Gastrocnemius medialis (tissue), 4 donors: ENCODE results near the gene UGP2. TPM values are rescaled to one million over a fixed set of nuclear protein-coding genes. Genes with fewer than 3 reads are reported as not detected.
A peak's percentile ranks its signal among the peaks of the same experiment; 100 is the strongest.

Experiments
- ATAC-seq, 2 donors: fragments of 150-250 bp; one replicate each; pipeline ENCODE4 v1.9.1; 2016
- DNase-seq, 2 donors: peaks; one replicate each; pipeline ENCODE4 v3.0.0-alpha.2; 2019
- H3K27ac ChIP-seq, 4 donors: fragments of 200-600 bp; sonication (generic); 1 replicate in 1 of 4; 2 replicates in 3 of 4; pipeline ENCODE4 v1.5.1; 2016 to 2018; ENCODE audit warnings: mild to moderate bottlenecking in 2 of 4, moderate library complexity in 1 of 4
- H3K27me3 ChIP-seq, 3 donors: fragments of 200-600 bp; sonication (generic) in 2 of 3; 1 replicate in 1 of 3; 2 replicates in 2 of 3; pipeline versions ENCODE4 v1.5.1 to v1.6.0; 2016 to 2019; ENCODE audit warnings: mild to moderate bottlenecking in 1 of 3, moderate library complexity in 1 of 3
- H3K36me3 ChIP-seq, 2 donors: fragments of 200-600 bp; sonication (generic) in 1 of 2; one replicate each; pipeline ENCODE4 v1.5.1; 2017 to 2018
- H3K4me1 ChIP-seq, 2 donors: fragments of 200-600 bp; sonication (generic) in 1 of 2; one replicate each; pipeline ENCODE4 v1.5.1; 2016 to 2017; ENCODE audit warnings: mild to moderate bottlenecking in 2 of 2
- H3K4me3 ChIP-seq, 4 donors: fragments of 200-600 bp; sonication (generic) in 3 of 4; 1 replicate in 1 of 4; 2 replicates in 3 of 4; pipeline ENCODE4 v1.5.1; 2016 to 2019; ENCODE audit warnings: mild to moderate bottlenecking in 2 of 4
- H3K9me3 ChIP-seq, 3 donors: fragments of 200-600 bp; sonication (generic) in 2 of 3; 1 replicate in 1 of 3; 2 replicates in 2 of 3; pipeline ENCODE4 v1.5.1; 2016 to 2019
- POLR2A ChIP-seq, 2 donors: fragments of 450-650 bp; IDR thresholded peaks; one replicate each; pipeline ENCODE4 v1.6.1; 2017; ENCODE audit warnings: antibody characterized with exemption in 2 of 2, mild to moderate bottlenecking in 2 of 2, moderate library complexity in 2 of 2
- in situ Hi-C, 4 donors: fragments of 200-750 bp; cut with MboI; loops; one replicate each; pipeline versions ENCODE4 v1.15.0 to v1.8.0; 2017; ENCODE audit warnings: low sequenced_read_pairs in 4 of 4
- intact Hi-C: fragments of 100-400 bp; cut with DNase I; formaldehyde crosslinking; loops from one replicate; pipeline ENCODE4 v1.15.1; 2023; ENCODE audit warnings: low total_unique reads
- total RNA-seq, 4 donors: library from RNA; depleted of rRNA; stranded (reverse); fragments of >200 nt; gene quantifications; one replicate each; pipeline versions ENCODE4 v1.1.0 to v1.2.3, GENCODE V29; 2016
- TF ChIP-seq, protein P1 (sequence below), 5 experiments: fragments of 450-650 bp in 3 of 5; fragments of 200-600 bp in 2 of 5; sonication (generic) in 2 of 5; IDR thresholded peaks in 4 of 5; conservative IDR thresholded peaks in 1 of 5; 1 replicate in 4 of 5; 2 replicates in 1 of 5; pipeline ENCODE4 v1.5.1; 2016 to 2019; ENCODE audit warnings: antibody characterized with exemption in 5 of 5, mild to moderate bottlenecking in 3 of 5, moderate library complexity in 3 of 5

Gene UGP2
- total RNA-seq, 4 donors from 2014 or later = 398 to 784 (median 580) TPM

DNA sequence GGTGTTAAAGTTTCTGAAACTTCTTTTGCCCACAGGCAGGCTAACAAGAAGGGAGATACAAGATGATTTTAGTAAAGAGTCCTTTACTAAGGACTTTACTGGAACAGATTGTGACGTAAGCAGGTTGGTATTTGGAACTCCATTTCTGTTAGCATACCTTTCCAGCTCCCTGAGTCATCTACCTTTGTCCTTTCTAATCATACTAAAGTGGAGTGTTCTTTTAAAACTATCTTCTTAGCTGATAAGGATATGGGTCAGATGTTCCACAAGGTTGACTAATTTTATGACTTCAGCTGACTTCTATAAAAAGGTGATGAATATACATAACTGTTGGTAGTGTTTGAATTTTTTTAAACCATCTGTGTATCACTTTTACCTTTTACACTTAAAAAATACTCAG is 21.1 kb downstream of the UGP2 start:
- H3K4me1 ChIP-seq = peaks cover 52 to 67% of the 10 kb centered on the region in 2 donors
- in situ Hi-C loops = loop anchor here in 2 of 4 donors (10.0 to 25.0 kb wide), 2 partner anchors 168 to 176 kb away; no protein-coding TSS in a partner anchor
- H3K36me3 ChIP-seq = peaks cover 0 to 40% of the 10 kb centered on the region in 2 donors

DNA sequence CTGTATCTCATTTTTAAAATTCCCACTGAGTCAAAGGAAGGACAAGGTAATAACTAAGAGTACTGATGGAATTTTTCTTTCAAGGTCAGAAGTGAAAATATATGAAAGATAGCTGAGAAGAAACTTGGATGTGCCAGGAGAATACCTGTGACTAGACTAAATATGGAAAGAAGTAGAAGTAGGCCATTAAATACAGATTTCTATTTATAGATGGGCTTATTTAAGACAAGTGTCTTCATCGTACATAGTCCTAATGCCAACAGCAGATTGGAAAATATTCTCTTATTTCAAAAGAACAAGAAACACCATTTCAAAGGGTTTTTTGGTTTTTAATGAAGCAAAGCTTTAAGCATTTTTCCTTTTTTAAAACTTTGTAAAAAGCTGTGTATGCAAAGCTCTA is 22.0 kb downstream of the UGP2 start:
- Histone ChIP-seq H3K9me3 (no peaks in the 10 kb centered on the region), H3K4me3 (no peak overlapping the region), H3K27ac (peak overlapping the region; percentile 78 to 97 (median 82)), H3K36me3 (peaks cover 0 to 31% of the 10 kb centered on the region in 2 donors), H3K4me1 (peaks cover 52 to 70% of the 10 kb centered on the region in 2 donors), H3K27me3 (no peaks in the 10 kb centered on the region)
- TF ChIP-seq POLR2A (IDR thresholded peaks at IDR 0.05) = no peak
- TF ChIP-seq, protein P1, sequence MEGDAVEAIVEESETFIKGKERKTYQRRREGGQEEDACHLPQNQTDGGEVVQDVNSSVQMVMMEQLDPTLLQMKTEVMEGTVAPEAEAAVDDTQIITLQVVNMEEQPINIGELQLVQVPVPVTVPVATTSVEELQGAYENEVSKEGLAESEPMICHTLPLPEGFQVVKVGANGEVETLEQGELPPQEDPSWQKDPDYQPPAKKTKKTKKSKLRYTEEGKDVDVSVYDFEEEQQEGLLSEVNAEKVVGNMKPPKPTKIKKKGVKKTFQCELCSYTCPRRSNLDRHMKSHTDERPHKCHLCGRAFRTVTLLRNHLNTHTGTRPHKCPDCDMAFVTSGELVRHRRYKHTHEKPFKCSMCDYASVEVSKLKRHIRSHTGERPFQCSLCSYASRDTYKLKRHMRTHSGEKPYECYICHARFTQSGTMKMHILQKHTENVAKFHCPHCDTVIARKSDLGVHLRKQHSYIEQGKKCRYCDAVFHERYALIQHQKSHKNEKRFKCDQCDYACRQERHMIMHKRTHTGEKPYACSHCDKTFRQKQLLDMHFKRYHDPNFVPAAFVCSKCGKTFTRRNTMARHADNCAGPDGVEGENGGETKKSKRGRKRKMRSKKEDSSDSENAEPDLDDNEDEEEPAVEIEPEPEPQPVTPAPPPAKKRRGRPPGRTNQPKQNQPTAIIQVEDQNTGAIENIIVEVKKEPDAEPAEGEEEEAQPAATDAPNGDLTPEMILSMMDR (IDR thresholded peaks at IDR 0.05 in 4 of 5, conservative IDR thresholded peaks at IDR 0.05 in 1 of 5) = no peak
- intact Hi-C loops (loop anchor here (5.0 kb wide), 1 partner anchor 166 kb away; no protein-coding TSS in a partner anchor), in situ Hi-C loops (loop anchor here in 2 of 4 donors (10.0 to 25.0 kb wide), 2 partner anchors 169 to 176 kb away; no protein-coding TSS in a partner anchor)
- peak; percentile 78 to 81 for ATAC-seq
- no peak for DNase-seq

More for the DNA sequence above, 21.1 kb downstream of the UGP2 start:
- H3K27me3 ChIP-seq = no peaks in the 10 kb centered on the region
- no peak overlapping the region for H3K4me3 ChIP-seq
- H3K9me3 ChIP-seq = no peaks in the 10 kb centered on the region
- TF ChIP-seq, protein P1 (IDR thresholded peaks at IDR 0.05 in 4 of 5, conservative IDR thresholded peaks at IDR 0.05 in 1 of 5) = no peak
- no peak for TF ChIP-seq POLR2A (IDR thresholded peaks at IDR 0.05)
- DNase-seq (no peak), ATAC-seq (peak; percentile 39 to 69)
- intact Hi-C loops = loop anchor here (5.0 kb wide), 1 partner anchor 166 kb away; no protein-coding TSS in a partner anchor
- peak overlapping the region; percentile 78 to 97 (median 82) for H3K27ac ChIP-seq

DNA sequence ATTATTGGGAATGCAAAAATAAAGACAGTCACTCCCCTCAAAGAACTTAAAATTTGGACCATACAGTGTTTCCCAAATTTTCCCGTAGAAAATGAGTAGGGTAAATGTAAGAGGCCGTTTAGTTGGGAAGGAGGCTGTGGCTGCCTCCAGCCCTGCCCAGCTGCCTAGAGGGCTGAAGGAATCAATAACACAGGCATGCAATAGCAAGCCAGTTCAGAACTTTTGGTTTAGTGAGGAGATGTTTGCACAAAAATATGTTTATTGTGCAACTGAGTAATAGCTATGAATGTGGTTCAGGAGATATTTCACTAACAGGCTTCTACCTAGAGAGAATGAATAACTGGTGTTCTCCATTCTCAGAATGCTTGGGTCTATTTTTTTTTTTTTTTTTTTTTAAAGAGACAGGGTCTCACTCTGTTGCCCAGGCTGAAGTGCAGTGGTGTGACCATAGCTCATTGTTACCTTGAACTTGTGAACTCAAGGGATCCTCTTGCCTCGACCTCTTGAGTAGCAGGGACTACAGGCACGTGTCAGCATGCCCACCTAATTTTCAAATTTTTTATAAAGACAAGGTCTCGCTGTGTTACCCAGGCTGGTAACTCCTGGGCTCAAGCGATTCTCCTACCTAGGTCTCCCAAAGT is 23.6 kb downstream of the UGP2 start:
- peaks cover 0 to 16% of the 10 kb centered on the region in 2 donors for H3K36me3 ChIP-seq
- H3K4me1 ChIP-seq = peaks cover 57 to 75% of the 10 kb centered on the region in 2 donors
- TF ChIP-seq POLR2A (IDR thresholded peaks at IDR 0.05) = no peak
- TF ChIP-seq, protein P1 (IDR thresholded peaks at IDR 0.05 in 4 of 5, conservative IDR thresholded peaks at IDR 0.05 in 1 of 5) = no peak
- intact Hi-C loops = no loop called here
- ATAC-seq (no peak), DNase-seq (no peak)
- H3K27ac ChIP-seq = peak overlapping the region; percentile 78 to 97 (median 82)
- in situ Hi-C loops = loop anchor here in 2 of 4 donors (10.0 to 25.0 kb wide), 2 partner anchors 170 to 178 kb away; no protein-coding TSS in a partner anchor
- no peak overlapping the region for H3K4me3 ChIP-seq
- no peaks in the 10 kb centered on the region for H3K9me3 ChIP-seq
- H3K27me3 ChIP-seq = no peaks in the 10 kb centered on the region

DNA sequence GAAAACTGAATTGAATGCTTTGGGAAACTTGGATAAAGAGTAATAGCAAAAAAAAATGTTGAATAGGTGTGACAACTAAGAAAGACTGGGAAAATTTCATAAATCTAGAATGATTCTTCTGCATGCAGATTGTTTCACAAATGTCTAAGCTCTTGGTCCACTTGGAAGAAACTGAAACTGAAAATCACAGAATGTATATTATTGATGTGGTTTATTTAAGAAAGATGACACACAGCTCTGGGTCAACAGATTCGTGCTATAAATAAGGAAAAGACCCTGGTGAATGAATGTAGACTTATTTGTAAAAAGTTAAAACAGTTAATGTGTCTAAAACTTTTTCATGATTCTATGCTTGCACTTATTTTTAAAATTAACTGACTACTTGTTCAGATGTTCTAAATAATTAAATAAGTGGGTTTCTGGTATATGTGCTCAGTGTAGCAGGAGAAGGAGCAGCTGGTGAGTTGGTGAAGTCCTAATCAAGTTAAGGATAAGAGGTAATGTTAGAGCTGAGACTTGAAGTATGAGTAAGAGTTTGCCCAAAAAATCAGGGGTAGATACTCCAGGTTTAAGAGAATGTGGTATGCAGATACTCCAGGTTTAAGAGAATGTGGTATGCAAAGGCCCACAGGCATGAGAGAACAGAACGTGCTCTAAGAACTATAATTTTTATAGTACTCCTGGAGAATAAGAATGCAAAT is 24.5 kb downstream of the UGP2 start:
- H3K4me1 ChIP-seq = peaks cover 64 to 76% of the 10 kb centered on the region in 2 donors

More for the DNA sequence above, 24.5 kb downstream of the UGP2 start:
- no peak for TF ChIP-seq POLR2A (IDR thresholded peaks at IDR 0.05)
- TF ChIP-seq, protein P1 (IDR thresholded peaks at IDR 0.05 in 4 of 5, conservative IDR thresholded peaks at IDR 0.05 in 1 of 5) = no peak
- Histone ChIP-seq H3K4me3 (no peak overlapping the region), H3K9me3 (no peaks in the 10 kb centered on the region), H3K27ac (peak overlapping the region; percentile 78 to 97 (median 82)), H3K36me3 (peaks cover 0 to 12% of the 10 kb centered on the region in 2 donors), H3K27me3 (no peaks in the 10 kb centered on the region)
- DNase-seq (no peak), ATAC-seq (no peak)
- intact Hi-C loops (no loop called here), in situ Hi-C loops (loop anchor here in 2 of 4 donors (10.0 to 25.0 kb wide), 2 partner anchors 171 to 179 kb away; no protein-coding TSS in a partner anchor)
